Measurements from ENCODE around the gene ZFHX3.

GRCh38 chr16:72787130-72787513 lies 260.8 kb downstream of the ZFHX3 start:
- no peak for TF ChIP-seq CTCF (conservative IDR thresholded peaks at IDR 0.05 in 1 of 2, IDR thresholded peaks at IDR 0.05 in 1 of 2; ENCODE audit: low read depth in 1 of 2, low read length in 2 of 2)
- TF ChIP-seq EZH2 (IDR thresholded peaks at IDR 0.05; ENCODE audit: low read length, missing control alignments): no peak

All from fibroblast of lung (primary cell).